VCaP (cell line): Measurements from ENCODE around the gene PARG.

Experiments
- H3K27ac ChIP-seq: fragments of 450-650 bp; 2 replicates; pipeline ENCODE4 v1.5.1; 2017
- CTCF ChIP-seq: fragments of 450-650 bp; conservative IDR thresholded peaks from 2 replicates; pipeline ENCODE4 v1.5.1; 2017; ENCODE audit warnings: mild to moderate bottlenecking, moderate library complexity

PARG gene

GRCh38 chr10:49769692-49770091, 172.1 kb downstream of the PARG start:
- no peak overlapping the region for H3K27ac ChIP-seq
- no peak for TF ChIP-seq CTCF

GRCh38 chr10:49768731-49769130, 173.1 kb downstream of the PARG start:
- TF ChIP-seq CTCF = no peak

GRCh38 chr10:49768329-49768728, 173.5 kb downstream of the PARG start:
- TF ChIP-seq CTCF = no peak
- no peak overlapping the region for H3K27ac ChIP-seq

More at GRCh38 chr10:49768731-49769130, 173.1 kb downstream of the PARG start:
- no peak overlapping the region for H3K27ac ChIP-seq
